ENCODE results near the gene FBXL3. TPM values are rescaled to one million over a fixed set of nuclear protein-coding genes. Genes with fewer than 3 reads are reported as not detected.

The FBXL3 gene
- total and polyA plus RNA-seq, 4 donors: 10.2 to 60.4 (median 28.1) TPM

GRCh38 chr13:76973920-76974617 lies 52.9 kb downstream of the FBXL3 start:
- 85% methylated on average over 6 of the region's 6 CpGs for WGBS
- H3K4me1 ChIP-seq (ENCODE audit: control insufficient read depth in 4 of 4, insufficient read depth in 4 of 4, low read length in 3 of 4): no peaks in the 10 kb centered on the region
- H3K36me3 ChIP-seq (ENCODE audit: control insufficient read depth in 4 of 4, insufficient read depth in 3 of 4, low read depth in 1 of 4, low read length in 3 of 4): no peaks in the 10 kb centered on the region
- DNase-seq (ENCODE audit: low spot score): no peak
- H3K9ac ChIP-seq (ENCODE audit: low read depth in 1 of 2, low read length in 2 of 2): no peak overlapping the region
- H3K27ac ChIP-seq (ENCODE audit: low read depth in 1 of 2, low read length in 2 of 2): no peak overlapping the region
- H3K4me3 ChIP-seq (ENCODE audit: low read depth in 1 of 3, low read length in 3 of 3): no peak overlapping the region
- TF ChIP-seq CTCF (IDR thresholded peaks at IDR 0.05; ENCODE audit: low read depth, low read length, missing input control) (no peak), HNF4A (conservative IDR thresholded peaks at IDR 0.05) (no peak), RAD21 (IDR thresholded peaks at IDR 0.05) (no peak)
- peaks cover 0 to 6% (median 0%) of the 10 kb centered on the region in 4 donors for H3K27me3 ChIP-seq (ENCODE audit: control insufficient read depth in 4 of 4, insufficient read depth in 4 of 4, low read length in 3 of 4)
- no peaks in the 10 kb centered on the region for H3K9me3 ChIP-seq (ENCODE audit: control insufficient read depth in 4 of 4, low read length in 3 of 4)

GRCh38 chr13:76971851-76972829 lies 54.8 kb downstream of the FBXL3 start:
- Histone ChIP-seq H3K9me3 (ENCODE audit: control insufficient read depth in 4 of 4, low read length in 3 of 4) (no peaks in the 10 kb centered on the region), H3K36me3 (ENCODE audit: control insufficient read depth in 4 of 4, insufficient read depth in 3 of 4, low read depth in 1 of 4, low read length in 3 of 4) (no peaks in the 10 kb centered on the region), H3K27me3 (ENCODE audit: control insufficient read depth in 4 of 4, insufficient read depth in 4 of 4, low read length in 3 of 4) (peaks cover 0 to 8% (median 0%) of the 10 kb centered on the region in 4 donors), H3K4me3 (ENCODE audit: low read depth in 1 of 3, low read length in 3 of 3) (no peak overlapping the region), H3K4me1 (ENCODE audit: control insufficient read depth in 4 of 4, insufficient read depth in 4 of 4, low read length in 3 of 4) (no peaks in the 10 kb centered on the region), H3K27ac (ENCODE audit: low read depth in 1 of 2, low read length in 2 of 2) (no peak overlapping the region), H3K9ac (ENCODE audit: low read depth in 1 of 2, low read length in 2 of 2) (no peak overlapping the region)
- 61% methylated on average over 19 of the region's 19 CpGs for WGBS
- no peak for TF ChIP-seq ZBTB33 (IDR thresholded peaks at IDR 0.05)
- no peak for TF ChIP-seq MAX (IDR thresholded peaks at IDR 0.05)
- no peak for TF ChIP-seq YY1 (IDR thresholded peaks at IDR 0.05)
- TF ChIP-seq GABPA (IDR thresholded peaks at IDR 0.05 in 1 of 2, conservative IDR thresholded peaks at IDR 0.05 in 1 of 2): no peak
- DNase-seq (ENCODE audit: low spot score): no peak

GRCh38 chr13:76971215-76971614 lies 55.7 kb downstream of the FBXL3 start:
- Histone ChIP-seq H3K4me3 (ENCODE audit: low read depth in 1 of 3, low read length in 3 of 3) (no peak overlapping the region), H3K27me3 (ENCODE audit: control insufficient read depth in 4 of 4, insufficient read depth in 4 of 4, low read length in 3 of 4) (peaks cover 0 to 8% (median 0%) of the 10 kb centered on the region in 4 donors), H3K9me3 (ENCODE audit: control insufficient read depth in 4 of 4, low read length in 3 of 4) (no peaks in the 10 kb centered on the region), H3K36me3 (ENCODE audit: control insufficient read depth in 4 of 4, insufficient read depth in 3 of 4, low read depth in 1 of 4, low read length in 3 of 4) (no peaks in the 10 kb centered on the region), H3K9ac (ENCODE audit: low read depth in 1 of 2, low read length in 2 of 2) (no peak overlapping the region), H3K4me1 (ENCODE audit: control insufficient read depth in 4 of 4, insufficient read depth in 4 of 4, low read length in 3 of 4) (no peaks in the 10 kb centered on the region), H3K27ac (ENCODE audit: low read depth in 1 of 2, low read length in 2 of 2) (no peak overlapping the region)
- whole genome bisulfite sequencing: 68% methylated on average over 3 of the region's 3 CpGs
- DNase-seq (ENCODE audit: low spot score): no peak
- no peak for TF ChIP-seq GABPA (IDR thresholded peaks at IDR 0.05 in 1 of 2, conservative IDR thresholded peaks at IDR 0.05 in 1 of 2)
- no peak for TF ChIP-seq REST (IDR thresholded peaks at IDR 0.05)
- no peak for TF ChIP-seq EGR1 (IDR thresholded peaks at IDR 0.05; ENCODE audit: low read depth in 2 of 2)
- TF ChIP-seq ZBTB33 (IDR thresholded peaks at IDR 0.05): no peak
- TF ChIP-seq CTCF (IDR thresholded peaks at IDR 0.05; ENCODE audit: low read depth, low read length, missing input control): no peak
- TF ChIP-seq TAF1 (conservative IDR thresholded peaks at IDR 0.05): no peak
- TF ChIP-seq YY1 (IDR thresholded peaks at IDR 0.05): no peak
- TF ChIP-seq HNF4A (conservative IDR thresholded peaks at IDR 0.05): no peak

All from liver (tissue), 9 donors.